PC-9 (cell line): ENCODE measurements around the gene DVL1.

Experiments
- EZH2 ChIP-seq: fragments of 200-600 bp; sonication (generic); IDR thresholded peaks from 2 replicates; pipeline ENCODE4 v1.8.0; 2017; ENCODE audit warnings: antibody characterized with exemption, low read depth
- TF ChIP-seq, protein P1 (sequence below): fragments of 200-600 bp; sonication (generic); conservative IDR thresholded peaks from 2 replicates; pipeline ENCODE4 v1.6.1; 2017; ENCODE audit warnings: mixed run types, antibody characterized with exemption, mild to moderate bottlenecking, moderate library complexity

DNA sequence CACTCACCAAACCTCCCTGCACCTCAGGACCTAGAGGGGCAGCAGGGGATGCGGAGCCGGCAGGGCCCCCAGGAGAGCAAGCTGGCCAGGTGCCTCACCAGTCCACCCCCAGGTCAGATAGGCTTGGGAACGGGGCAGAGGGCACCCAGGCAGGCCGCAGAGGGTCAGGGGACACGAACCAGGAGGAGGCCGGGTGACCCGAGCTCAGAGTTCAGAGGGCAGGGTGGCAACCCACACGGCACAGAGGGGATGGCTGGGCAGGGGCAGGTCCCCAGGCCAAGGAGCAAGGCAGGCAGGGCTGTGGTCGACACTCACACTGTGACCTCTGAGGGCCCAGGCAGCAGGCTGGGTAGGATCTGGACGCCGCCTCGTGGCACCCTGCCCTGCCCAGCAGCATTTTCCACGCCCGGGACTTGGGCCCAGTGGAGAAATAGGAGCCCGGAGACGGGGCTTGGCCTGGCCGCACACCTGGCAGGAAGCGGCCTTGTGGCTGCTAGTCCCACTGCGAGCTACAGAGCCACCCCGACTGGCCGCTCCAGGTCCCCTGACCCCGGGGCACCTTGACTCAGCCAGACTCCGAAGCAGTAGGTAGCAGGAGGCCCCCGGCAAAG lies 5.3 kb downstream of the DVL1 start:
- TF ChIP-seq, protein P1, sequence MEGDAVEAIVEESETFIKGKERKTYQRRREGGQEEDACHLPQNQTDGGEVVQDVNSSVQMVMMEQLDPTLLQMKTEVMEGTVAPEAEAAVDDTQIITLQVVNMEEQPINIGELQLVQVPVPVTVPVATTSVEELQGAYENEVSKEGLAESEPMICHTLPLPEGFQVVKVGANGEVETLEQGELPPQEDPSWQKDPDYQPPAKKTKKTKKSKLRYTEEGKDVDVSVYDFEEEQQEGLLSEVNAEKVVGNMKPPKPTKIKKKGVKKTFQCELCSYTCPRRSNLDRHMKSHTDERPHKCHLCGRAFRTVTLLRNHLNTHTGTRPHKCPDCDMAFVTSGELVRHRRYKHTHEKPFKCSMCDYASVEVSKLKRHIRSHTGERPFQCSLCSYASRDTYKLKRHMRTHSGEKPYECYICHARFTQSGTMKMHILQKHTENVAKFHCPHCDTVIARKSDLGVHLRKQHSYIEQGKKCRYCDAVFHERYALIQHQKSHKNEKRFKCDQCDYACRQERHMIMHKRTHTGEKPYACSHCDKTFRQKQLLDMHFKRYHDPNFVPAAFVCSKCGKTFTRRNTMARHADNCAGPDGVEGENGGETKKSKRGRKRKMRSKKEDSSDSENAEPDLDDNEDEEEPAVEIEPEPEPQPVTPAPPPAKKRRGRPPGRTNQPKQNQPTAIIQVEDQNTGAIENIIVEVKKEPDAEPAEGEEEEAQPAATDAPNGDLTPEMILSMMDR: no peak
- no peak for TF ChIP-seq EZH2
